Left renal cortex interstitium (tissue), 4 donors: ENCODE data around the gene COX11. TPM values are rescaled to one million over a fixed set of nuclear protein-coding genes. Genes with fewer than 3 reads are reported as not detected.

Experiments
- DNase-seq, 4 donors: peaks; one replicate each; pipeline ENCODE4 v3.0.0-alpha.2; 2013; ENCODE audit warnings: low read depth in 4 of 4, low spot score in 2 of 4, missing footprints in 1 of 4
- polyA plus RNA-seq, 4 donors: library from polyadenylated mRNA; unstranded; fragments of 120-200 nt; gene quantifications; one replicate each; pipeline ENCODE4 v1.2.1, GENCODE V29; 2013; ENCODE audit not compliant: insufficient read length in 4 of 4

The COX11 gene
- polyA plus RNA-seq, 4 donors = 79.2 to 130 (median 95.7) TPM

GRCh38 chr17:54969658-54970572 is 1.5 kb upstream of the COX11 start:
- no peak for DNase-seq

GRCh38 chr17:54968988-54969332 is 506 bp upstream of the COX11 start:
- no peak for DNase-seq

- peak; percentile 13 to 56 (median 32) for DNase-seq
These were observed 713 bp downstream of the COX11 start for GRCh38 chr17:54967621-54968261.

- no peak for DNase-seq
These were observed 11.7 kb downstream of the COX11 start for GRCh38 chr17:54956791-54957190.

GRCh38 chr17:54951286-54951685 is 17.2 kb downstream of the COX11 start:
- no peak for DNase-seq

GRCh38 chr17:54950116-54950515 is 18.3 kb downstream of the COX11 start:
- no peak for DNase-seq

GRCh38 chr17:54948380-54948779 is 20.1 kb downstream of the COX11 start:
- DNase-seq = no peak

GRCh38 chr17:54947396-54947795 is 21.1 kb downstream of the COX11 start:
- DNase-seq = no peak

GRCh38 chr17:54945671-54946070 is 22.8 kb downstream of the COX11 start:
- no peak for DNase-seq

GRCh38 chr17:54945231-54945630 is 23.2 kb downstream of the COX11 start:
- DNase-seq = no peak

GRCh38 chr17:54944796-54945195 is 23.7 kb downstream of the COX11 start:
- DNase-seq = no peak

GRCh38 chr17:54941285-54941684 is 27.2 kb downstream of the COX11 start:
- DNase-seq = no peak

GRCh38 chr17:54937426-54937825 is 31.0 kb downstream of the COX11 start:
- no peak for DNase-seq

GRCh38 chr17:54937018-54937417 is 31.4 kb downstream of the COX11 start:
- no peak for DNase-seq

GRCh38 chr17:54935471-54935870 is 33.0 kb downstream of the COX11 start:
- no peak for DNase-seq

- no peak for DNase-seq
These were observed 34.5 kb downstream of the COX11 start for GRCh38 chr17:54933921-54934320.

- DNase-seq = no peak
These were observed 35.7 kb downstream of the COX11 start for GRCh38 chr17:54932711-54933110.

GRCh38 chr17:54927525-54927924 is 40.9 kb downstream of the COX11 start:
- DNase-seq = no peak

- no peak for DNase-seq
These were observed 44.0 kb downstream of the COX11 start for GRCh38 chr17:54924405-54924804.

- DNase-seq = no peak
These were observed 47.6 kb downstream of the COX11 start for GRCh38 chr17:54920819-54921218.

- DNase-seq = no peak
These were observed 49.0 kb downstream of the COX11 start for GRCh38 chr17:54919425-54919824.

- no peak for DNase-seq
These were observed 51.7 kb downstream of the COX11 start for GRCh38 chr17:54916721-54917120.
